ENCODE results near the gene NOTCH1.

DNA sequence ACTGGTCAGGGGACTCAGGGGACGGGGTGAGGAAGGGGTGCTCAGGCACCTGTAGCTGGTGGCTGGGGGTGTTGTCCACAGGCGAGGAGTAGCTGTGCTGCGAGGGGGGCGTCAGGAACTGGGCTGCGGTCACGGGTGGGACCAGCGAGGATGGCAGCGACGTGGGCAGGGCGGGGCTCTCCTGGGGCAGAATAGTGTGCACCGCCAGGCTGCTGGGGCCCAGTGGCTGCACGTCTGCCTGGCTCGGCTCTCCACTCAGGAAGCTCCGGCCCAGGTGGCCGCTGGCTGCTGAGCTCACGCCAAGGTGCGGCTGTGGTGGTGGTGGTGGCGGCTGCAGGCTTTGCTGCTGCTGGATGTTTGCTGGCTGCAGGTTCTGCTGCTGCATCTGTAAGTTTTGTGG lies 49.7 kb downstream of the NOTCH1 start:
- TF ChIP-seq, protein P1, sequence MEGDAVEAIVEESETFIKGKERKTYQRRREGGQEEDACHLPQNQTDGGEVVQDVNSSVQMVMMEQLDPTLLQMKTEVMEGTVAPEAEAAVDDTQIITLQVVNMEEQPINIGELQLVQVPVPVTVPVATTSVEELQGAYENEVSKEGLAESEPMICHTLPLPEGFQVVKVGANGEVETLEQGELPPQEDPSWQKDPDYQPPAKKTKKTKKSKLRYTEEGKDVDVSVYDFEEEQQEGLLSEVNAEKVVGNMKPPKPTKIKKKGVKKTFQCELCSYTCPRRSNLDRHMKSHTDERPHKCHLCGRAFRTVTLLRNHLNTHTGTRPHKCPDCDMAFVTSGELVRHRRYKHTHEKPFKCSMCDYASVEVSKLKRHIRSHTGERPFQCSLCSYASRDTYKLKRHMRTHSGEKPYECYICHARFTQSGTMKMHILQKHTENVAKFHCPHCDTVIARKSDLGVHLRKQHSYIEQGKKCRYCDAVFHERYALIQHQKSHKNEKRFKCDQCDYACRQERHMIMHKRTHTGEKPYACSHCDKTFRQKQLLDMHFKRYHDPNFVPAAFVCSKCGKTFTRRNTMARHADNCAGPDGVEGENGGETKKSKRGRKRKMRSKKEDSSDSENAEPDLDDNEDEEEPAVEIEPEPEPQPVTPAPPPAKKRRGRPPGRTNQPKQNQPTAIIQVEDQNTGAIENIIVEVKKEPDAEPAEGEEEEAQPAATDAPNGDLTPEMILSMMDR (IDR thresholded peaks at IDR 0.05; ENCODE audit: insufficient read depth, low read length, poor library complexity, severe bottlenecking) = no peak
- TF ChIP-seq EZH2phosphoT487 (conservative IDR thresholded peaks at IDR 0.05; ENCODE audit: low read length) = no peak
